Peyer's patch (tissue), 4 donors: ENCODE measurements around the gene HSBP1L1. TPM values are rescaled to one million over a fixed set of nuclear protein-coding genes. Genes with fewer than 3 reads are reported as not detected.

Experiments used
- DNase-seq, 3 donors: peaks; one replicate each; pipeline ENCODE4 v3.0.0-alpha.2; 2017 to 2019
- H3K27ac ChIP-seq, 4 donors: fragments of 200-600 bp; sonication (generic); one replicate each; pipeline ENCODE4 v1.5.1; 2016 to 2019
- H3K27me3 ChIP-seq, 2 donors: fragments of 200-600 bp; sonication (generic); one replicate each; pipeline ENCODE4 v1.5.1; 2019
- H3K36me3 ChIP-seq, 3 donors: fragments of 200-600 bp; sonication (generic); one replicate each; pipeline ENCODE4 v1.5.1; 2016 to 2019
- H3K4me1 ChIP-seq, 4 donors: fragments of 200-600 bp; sonication (generic); one replicate each; pipeline ENCODE4 v1.5.1; 2016 to 2019
- H3K4me3 ChIP-seq, 4 donors: fragments of 200-600 bp; sonication (generic); 1 replicate in 3 of 4; 2 replicates in 1 of 4; pipeline ENCODE4 v1.5.1; 2016 to 2019; ENCODE audit warnings: mild to moderate bottlenecking in 1 of 4
- H3K9me3 ChIP-seq, 4 donors: fragments of 200-600 bp; sonication (generic); one replicate each; pipeline ENCODE4 v1.5.1; 2016 to 2019; ENCODE audit warnings: mild to moderate bottlenecking in 1 of 4
- POLR2A ChIP-seq, 2 donors: fragments of 450-650 bp; IDR thresholded peaks; one replicate each; pipeline ENCODE4 v1.5.1; 2017; ENCODE audit warnings: antibody characterized with exemption in 2 of 2, mild to moderate bottlenecking in 2 of 2, moderate library complexity in 2 of 2
- total RNA-seq, 4 donors: library from RNA; depleted of rRNA; stranded (reverse); fragments of >200 nt; gene quantifications; one replicate each; pipeline ENCODE4 v1.1.0, GENCODE V29; 2016
- TF ChIP-seq, protein P1 (sequence below), 6 experiments: fragments of 450-650 bp in 4 of 6; fragments of 200-600 bp in 2 of 6; sonication (generic) in 1 of 6; IDR thresholded peaks; one replicate each; pipeline ENCODE4 v1.5.1; 2017 to 2019; ENCODE audit warnings: antibody characterized with exemption in 6 of 6, mild to moderate bottlenecking in 3 of 6, moderate library complexity in 1 of 6

Gene HSBP1L1
- total RNA-seq, 4 donors from 2014 or later = 14.9 to 64.9 (median 47.8) TPM

DNA sequence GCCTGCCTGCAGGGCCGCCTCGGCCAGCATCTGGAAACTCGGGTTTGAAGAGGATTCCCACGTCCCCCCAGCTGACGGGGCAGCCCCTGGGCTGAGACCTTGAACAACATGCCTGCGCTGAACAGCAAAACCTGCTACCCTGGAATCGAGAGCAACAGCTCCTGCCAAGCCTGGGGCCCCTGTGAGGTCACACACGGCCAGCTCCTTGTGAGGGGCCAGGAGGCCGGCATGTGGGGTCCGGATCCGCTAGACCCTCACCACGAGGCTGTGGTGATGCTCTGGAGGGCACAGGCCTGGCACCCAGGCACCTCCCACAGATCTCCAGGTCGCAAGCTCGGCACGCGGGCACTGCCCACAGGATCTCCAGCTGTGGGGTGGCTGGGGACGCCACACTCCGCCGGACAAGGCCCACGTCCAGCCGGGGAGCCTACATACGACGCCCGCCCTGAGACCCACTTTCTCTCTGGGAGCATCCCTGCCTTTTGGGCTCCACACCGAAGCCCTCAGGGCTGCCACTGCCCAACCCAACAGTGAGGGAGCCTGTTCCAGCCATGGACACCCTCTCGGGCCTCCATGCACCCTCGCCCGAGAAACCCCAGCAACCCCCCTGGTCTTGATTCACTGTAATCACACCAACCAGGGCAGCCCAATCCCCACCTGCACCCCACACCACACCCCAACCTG lies 47.1 kb upstream of the HSBP1L1 start:
- no peaks in the 10 kb centered on the region for H3K4me1 ChIP-seq
- H3K36me3 ChIP-seq = peaks cover 0 to 49% (median 0%) of the 10 kb centered on the region in 3 donors
- H3K27me3 ChIP-seq = no peaks in the 10 kb centered on the region
- no peak overlapping the region for H3K27ac ChIP-seq
- no peak overlapping the region for H3K4me3 ChIP-seq
- no peaks in the 10 kb centered on the region for H3K9me3 ChIP-seq
- peak in 1 of 3 donors; percentile 32 for DNase-seq
- no peak for TF ChIP-seq POLR2A (IDR thresholded peaks at IDR 0.05)
- TF ChIP-seq, protein P1, sequence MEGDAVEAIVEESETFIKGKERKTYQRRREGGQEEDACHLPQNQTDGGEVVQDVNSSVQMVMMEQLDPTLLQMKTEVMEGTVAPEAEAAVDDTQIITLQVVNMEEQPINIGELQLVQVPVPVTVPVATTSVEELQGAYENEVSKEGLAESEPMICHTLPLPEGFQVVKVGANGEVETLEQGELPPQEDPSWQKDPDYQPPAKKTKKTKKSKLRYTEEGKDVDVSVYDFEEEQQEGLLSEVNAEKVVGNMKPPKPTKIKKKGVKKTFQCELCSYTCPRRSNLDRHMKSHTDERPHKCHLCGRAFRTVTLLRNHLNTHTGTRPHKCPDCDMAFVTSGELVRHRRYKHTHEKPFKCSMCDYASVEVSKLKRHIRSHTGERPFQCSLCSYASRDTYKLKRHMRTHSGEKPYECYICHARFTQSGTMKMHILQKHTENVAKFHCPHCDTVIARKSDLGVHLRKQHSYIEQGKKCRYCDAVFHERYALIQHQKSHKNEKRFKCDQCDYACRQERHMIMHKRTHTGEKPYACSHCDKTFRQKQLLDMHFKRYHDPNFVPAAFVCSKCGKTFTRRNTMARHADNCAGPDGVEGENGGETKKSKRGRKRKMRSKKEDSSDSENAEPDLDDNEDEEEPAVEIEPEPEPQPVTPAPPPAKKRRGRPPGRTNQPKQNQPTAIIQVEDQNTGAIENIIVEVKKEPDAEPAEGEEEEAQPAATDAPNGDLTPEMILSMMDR (IDR thresholded peaks at IDR 0.05) = no peak

DNA sequence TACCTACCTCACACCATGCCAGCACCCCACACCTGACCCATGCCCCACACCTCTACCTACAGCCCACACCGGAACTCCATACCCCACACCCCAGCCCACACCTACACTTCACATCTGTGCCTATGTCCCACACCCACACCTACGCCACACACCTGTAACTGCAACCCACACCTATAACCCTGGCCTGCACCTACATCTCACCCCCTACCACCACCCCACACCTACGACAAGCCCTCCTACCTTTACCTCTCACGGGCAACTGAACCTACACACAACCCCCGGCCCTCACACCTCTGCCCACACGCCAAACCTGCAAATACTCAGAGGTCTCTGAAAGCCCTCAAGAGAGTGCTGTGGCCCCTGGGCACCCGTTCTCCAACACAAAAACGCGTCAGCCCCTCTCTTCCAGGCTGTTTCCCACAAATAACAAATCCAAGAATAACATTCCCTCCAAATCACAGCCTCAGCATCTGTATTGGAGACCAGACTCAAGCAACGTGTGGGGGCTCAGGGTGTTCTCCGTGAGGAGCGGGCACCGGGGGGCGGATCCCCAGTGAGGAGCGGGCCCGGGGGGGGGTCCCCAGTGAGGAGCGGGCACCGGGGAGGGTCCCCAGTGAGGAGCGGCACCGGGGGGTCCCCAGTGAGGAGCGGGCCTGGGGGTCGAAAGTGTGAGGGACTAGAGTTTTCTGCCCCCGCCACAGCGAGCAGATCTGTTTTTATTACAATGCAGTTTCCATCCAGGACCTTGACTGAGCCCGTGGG lies 46.4 kb upstream of the HSBP1L1 start:
- peaks cover 0 to 52% (median 0%) of the 10 kb centered on the region in 3 donors for H3K36me3 ChIP-seq
- no peaks in the 10 kb centered on the region for H3K9me3 ChIP-seq
- no peak for TF ChIP-seq POLR2A (IDR thresholded peaks at IDR 0.05)
- TF ChIP-seq, protein P1 (IDR thresholded peaks at IDR 0.05) = no peak
- no peaks in the 10 kb centered on the region for H3K27me3 ChIP-seq
- H3K4me3 ChIP-seq = no peak overlapping the region
- H3K27ac ChIP-seq = no peak overlapping the region
- no peaks in the 10 kb centered on the region for H3K4me1 ChIP-seq
- peak in 1 of 3 donors; percentile 37 for DNase-seq

DNA sequence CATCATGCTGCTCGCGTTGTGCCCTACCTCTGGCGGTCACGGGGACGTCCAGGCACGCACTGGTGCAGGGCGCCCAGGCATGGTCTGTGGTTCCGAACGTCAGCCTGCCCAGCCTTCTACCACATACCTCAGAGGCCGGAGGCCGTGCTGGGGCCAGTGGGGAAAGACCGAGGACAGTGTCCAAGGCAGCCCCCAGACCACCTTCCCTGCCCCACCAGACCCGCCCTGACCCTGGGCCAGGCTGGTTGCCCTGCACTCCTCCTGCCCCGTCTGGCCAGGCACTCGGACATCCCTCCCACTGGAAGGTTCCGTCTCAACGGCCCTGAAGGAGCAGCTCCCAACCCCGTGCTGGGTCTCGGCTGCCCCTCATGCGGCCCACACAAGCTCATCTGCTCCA lies 45.8 kb upstream of the HSBP1L1 start:
- H3K36me3 ChIP-seq = peaks cover 0 to 52% (median 0%) of the 10 kb centered on the region in 3 donors
- H3K4me1 ChIP-seq = no peaks in the 10 kb centered on the region
- H3K9me3 ChIP-seq = no peaks in the 10 kb centered on the region
- no peaks in the 10 kb centered on the region for H3K27me3 ChIP-seq
- H3K4me3 ChIP-seq = no peak overlapping the region
- DNase-seq = peak in 1 of 3 donors; percentile 33
- no peak overlapping the region for H3K27ac ChIP-seq
- no peak for TF ChIP-seq POLR2A (IDR thresholded peaks at IDR 0.05)
- TF ChIP-seq, protein P1 (IDR thresholded peaks at IDR 0.05) = no peak

DNA sequence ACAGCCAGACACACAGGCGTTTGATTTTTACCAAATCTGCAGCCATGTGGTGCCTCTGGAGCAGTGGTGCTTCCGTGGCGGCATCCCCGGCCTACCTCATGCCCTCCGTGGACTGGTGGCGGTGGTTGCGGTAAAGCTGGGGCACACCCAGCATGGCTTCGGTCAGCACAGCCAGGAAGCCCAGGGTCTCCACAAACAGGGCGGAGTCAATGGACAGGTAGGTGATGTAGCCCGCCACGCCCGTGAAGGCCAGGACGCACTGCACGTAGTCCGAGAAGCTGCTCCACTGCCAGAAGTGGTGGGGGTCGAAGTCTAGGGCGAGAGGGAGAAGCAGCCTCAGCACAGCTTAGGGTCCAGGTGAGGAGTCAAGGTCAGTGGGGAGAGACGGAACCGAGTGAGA lies 45.4 kb upstream of the HSBP1L1 start:
- H3K27ac ChIP-seq = no peak overlapping the region
- peak in 1 of 3 donors; percentile 40 for DNase-seq
- no peaks in the 10 kb centered on the region for H3K9me3 ChIP-seq
- H3K27me3 ChIP-seq = no peaks in the 10 kb centered on the region
- TF ChIP-seq POLR2A (IDR thresholded peaks at IDR 0.05) = no peak
- TF ChIP-seq, protein P1 (IDR thresholded peaks at IDR 0.05) = no peak
- no peaks in the 10 kb centered on the region for H3K4me1 ChIP-seq
- H3K36me3 ChIP-seq = peaks cover 0 to 52% (median 0%) of the 10 kb centered on the region in 3 donors
- no peak overlapping the region for H3K4me3 ChIP-seq

DNA sequence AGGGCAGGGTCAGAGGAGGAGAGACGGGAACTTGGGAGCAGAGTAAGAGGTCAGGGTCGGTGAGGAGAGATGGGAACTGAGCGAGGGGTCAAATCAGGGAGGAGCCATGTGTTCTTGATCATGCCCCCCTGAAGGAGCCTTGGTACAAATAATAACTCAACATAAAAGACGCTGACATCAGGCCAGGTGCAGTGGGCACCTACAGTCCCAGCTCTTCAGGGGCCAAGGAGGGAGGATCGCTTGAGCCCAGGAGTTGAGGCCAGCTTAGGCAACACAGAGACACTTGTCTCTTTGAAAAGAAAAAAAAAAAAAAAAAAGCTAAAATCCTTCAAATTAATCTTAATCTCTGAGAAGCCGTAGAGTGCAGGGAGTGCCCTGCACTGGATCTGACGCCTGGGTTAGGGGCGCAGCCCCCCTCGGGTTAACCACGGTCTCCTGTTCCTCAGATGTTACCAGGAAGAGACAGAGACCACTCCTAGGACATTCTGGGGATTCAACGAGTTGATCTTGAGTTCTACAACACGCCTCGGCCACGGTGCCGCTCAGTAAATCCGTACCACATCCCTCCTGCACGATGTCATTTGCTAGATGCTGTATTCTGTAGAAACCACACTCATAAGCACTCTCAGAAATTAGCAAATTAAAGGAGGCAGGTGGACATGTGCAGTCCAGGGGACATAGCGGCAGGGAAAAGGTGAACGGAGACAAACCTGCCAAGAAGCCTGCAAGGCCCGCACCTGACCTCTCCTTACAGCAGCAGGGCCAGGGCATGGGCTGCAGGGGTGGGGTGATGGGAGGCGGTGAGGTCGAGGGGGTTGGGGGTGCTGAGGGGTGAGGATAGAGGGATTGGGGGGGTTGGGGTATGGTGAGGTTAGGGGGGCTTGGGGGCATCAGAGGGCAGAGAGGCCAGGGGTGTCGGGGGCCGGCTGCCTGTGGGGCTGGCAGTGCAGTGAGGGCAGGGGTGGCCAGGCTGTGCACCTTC lies 42.2 kb upstream of the HSBP1L1 start:
- TF ChIP-seq, protein P1 (IDR thresholded peaks at IDR 0.05) = no peak
- no peak for TF ChIP-seq POLR2A (IDR thresholded peaks at IDR 0.05)
- no peak overlapping the region for H3K27ac ChIP-seq
- H3K4me3 ChIP-seq = no peak overlapping the region
- H3K9me3 ChIP-seq = no peaks in the 10 kb centered on the region
- H3K27me3 ChIP-seq = no peaks in the 10 kb centered on the region
- H3K36me3 ChIP-seq = peaks cover 0 to 23% (median 0%) of the 10 kb centered on the region in 3 donors
- H3K4me1 ChIP-seq = no peaks in the 10 kb centered on the region
- peak in 1 of 3 donors; percentile 21 for DNase-seq
